SK-N-MC (cell line): ENCODE results near the gene UCK1.

ENCODE experiments used
- EZH2 ChIP-seq: fragments of 200-600 bp; sonication (generic); IDR thresholded peaks from one replicate; pipeline ENCODE4 v1.6.1; 2017; ENCODE audit warnings: antibody characterized with exemption
- FOXP2 ChIP-seq: optimal IDR thresholded peaks from 2 replicates; pipeline ENCODE3; 2011; ENCODE audit warnings: mild to moderate bottlenecking, moderate library complexity; ENCODE audit not compliant: insufficient read depth; ENCODE audit errors: extremely low read length, control extremely low read depth
- POLR2AphosphoS5 ChIP-seq: IDR thresholded peaks from 2 replicates; pipeline ENCODE4 v1.6.1; 2012; ENCODE audit warnings: mild to moderate bottlenecking, low read depth, low read length, borderline replicate concordance

DNA sequence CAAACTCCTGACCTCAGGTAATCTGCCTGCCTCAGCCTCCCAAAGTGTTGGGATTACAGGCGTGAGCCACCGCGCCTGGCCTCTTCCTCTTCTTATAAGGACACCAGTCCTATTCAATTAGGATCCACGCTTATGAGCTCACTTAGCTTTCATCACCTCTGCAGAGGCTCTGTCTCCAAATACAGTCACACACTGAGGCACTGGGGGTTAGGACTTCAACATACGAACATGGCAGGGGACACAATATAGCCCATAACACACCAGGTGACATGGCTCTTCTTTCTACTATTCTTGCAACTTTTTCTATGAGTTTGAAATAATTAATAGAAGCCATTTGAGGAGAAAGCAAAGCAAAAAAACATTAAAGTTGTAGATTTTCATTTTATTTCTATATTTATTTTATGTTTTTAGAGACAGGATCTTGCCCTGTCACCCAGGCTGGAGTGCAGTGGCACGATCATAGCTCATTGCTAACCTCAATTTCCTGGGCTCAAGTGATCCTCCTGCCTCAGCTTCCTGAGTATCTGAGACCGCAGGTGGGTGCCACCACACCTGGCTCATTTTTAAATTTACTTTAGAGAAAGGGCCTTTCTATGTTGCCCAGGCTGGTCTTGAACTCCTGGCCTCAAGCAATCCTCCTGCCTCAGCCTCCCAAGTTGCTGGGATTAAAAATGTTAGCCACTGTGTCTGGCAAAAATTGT is 8.3 kb upstream of the UCK1 start:
- TF ChIP-seq EZH2 = no peak
- no peak for TF ChIP-seq FOXP2
- TF ChIP-seq POLR2AphosphoS5 = no peak
